Ovary (tissue), 9 donors: ENCODE results near the gene DENND1A. TPM values are rescaled to one million over a fixed set of nuclear protein-coding genes. Genes with fewer than 3 reads are reported as not detected.

Experiments
- DNase-seq, 5 donors: peaks; one replicate each; pipeline ENCODE4 v3.0.0-alpha.2; 2019 to 2020
- H3K27ac ChIP-seq, 2 donors: fragments of 200-600 bp; one replicate each; pipeline versions ENCODE4 v1.5.1 to v1.8.0; 2019 to 2022
- H3K27me3 ChIP-seq: fragments of 200-600 bp; one replicate; pipeline ENCODE4 v1.8.0; 2022
- H3K36me3 ChIP-seq: fragments of 200-600 bp; sonication (generic); one replicate; pipeline ENCODE4 v1.5.1; 2019
- H3K4me1 ChIP-seq: one replicate; pipeline ENCODE4 v1.8.1; 2013; ENCODE audit warnings: mild to moderate bottlenecking, moderate library complexity; ENCODE audit not compliant: insufficient read depth
- H3K4me3 ChIP-seq: fragments of 200-600 bp; sonication (generic); one replicate; pipeline ENCODE4 v1.5.1; 2017
- H3K9me3 ChIP-seq, 2 donors: fragments of 200-600 bp in 1 of 2; sonication (generic) in 1 of 2; one replicate each; pipeline versions ENCODE4 v1.5.1 to v1.8.1; 2013 to 2019; ENCODE audit warnings: mild to moderate bottlenecking in 1 of 2, moderate library complexity in 1 of 2
- CTCF ChIP-seq, 3 donors: fragments of 450-650 bp in 2 of 3; fragments of 200-600 bp in 1 of 3; IDR thresholded peaks; one replicate each; pipeline versions ENCODE4 v1.5.1 to v1.8.0; 2016 to 2022; ENCODE audit warnings: antibody characterized with exemption in 3 of 3, mild to moderate bottlenecking in 1 of 3
- EP300 ChIP-seq: sonication (generic); formaldehyde crosslinking; IDR thresholded peaks from one replicate; pipeline ENCODE4 v1.6.1; 2017; ENCODE audit warnings: antibody characterized with exemption
- POLR2A ChIP-seq: fragments of 450-650 bp; IDR thresholded peaks from one replicate; pipeline ENCODE4 v1.6.1; 2017; ENCODE audit warnings: antibody characterized with exemption, mild to moderate bottlenecking, moderate library complexity
- WGBS, 3 donors: extraction: QIAGEN DNeasy Blood & Tissue Kit in 1 of 3; methylation state at CpG; one replicate each; pipeline versions ENCODE4 v1.1.5 to v1.1.7; 2013 to 2017; 5-methylcytosine and 5-hydroxymethylcytosine counted together
- intact Hi-C, 4 donors: fragments of 100-400 bp; cut with DNase I; formaldehyde crosslinking; loops; one replicate each; pipeline versions ENCODE4 v1.11.0 to v1.15.1; 2022 to 2023
- polyA plus RNA-seq, 2 donors: library from polyadenylated mRNA; stranded (reverse); fragments of 200-250 nt in 1 of 2; fragments of 350-450 nt in 1 of 2; fragmentation: Illumina TruSeq in 1 of 2; extraction: RNeasy Lipid Tissue Mini Kit (QIAGEN cat#74804) in 1 of 2; gene quantifications; one replicate each; pipeline ENCODE4 v1.2.3, GENCODE V29; 2013 to 2014
- total RNA-seq, 7 donors: library from RNA; depleted of rRNA in 2 of 7; stranded (reverse); fragments of >200 nt in 2 of 7; fragmentation: NEBNext Ultra II Directional in 3 of 7; extraction: Animal tissue kit (Norgen Biotek cat#: 25700) in 3 of 7; gene quantifications; one replicate each; pipeline versions ENCODE4 v1.1.0 to v1.2.4, GENCODE V29; 2016 to 2023
- donor health status: DM: no; HTN: no; CAD: no; lungs with moderate emphysema.
- donor health status: DM: no; HTN: no; CAD: no.
- donor health status: Bipolar disorder and iron deficiency.
- donor health status: DM: yes; HTN: yes; CAD: no.
- donor health status: DM: no; HTN: no; CAD: no.
- donor health status: DM: yes; HTN: yes; CAD: no.

The DENND1A gene
- total and polyA plus RNA-seq, 9 donors, result 10.4 to 24.5 (median 17.1) TPM

- H3K27me3 ChIP-seq, result no peaks in the 10 kb centered on the region
- intact Hi-C loops, result no loop called here
- H3K4me1 ChIP-seq, result peaks cover 2% of the 10 kb centered on the region
- H3K9me3 ChIP-seq, result no peaks in the 10 kb centered on the region
- H3K36me3 ChIP-seq, result no peaks in the 10 kb centered on the region
- TF ChIP-seq POLR2A, result no peak
- no peak for TF ChIP-seq CTCF (IDR thresholded peaks at IDR 0.05)
- TF ChIP-seq EP300, result no peak
- no peak overlapping the region for H3K27ac ChIP-seq
- H3K4me3 ChIP-seq, result no peak overlapping the region
- DNase-seq, result no peak
Measured at GRCh38 chr9:123832176-123832575, 97.8 kb downstream of the DENND1A start.

- Histone ChIP-seq H3K36me3 (no peaks in the 10 kb centered on the region), H3K4me3 (no peak overlapping the region), H3K27ac (no peak overlapping the region), H3K27me3 (no peaks in the 10 kb centered on the region), H3K4me1 (no peaks in the 10 kb centered on the region), H3K9me3 (no peaks in the 10 kb centered on the region)
- no peak for TF ChIP-seq CTCF (IDR thresholded peaks at IDR 0.05)
- no peak for TF ChIP-seq POLR2A
- no peak for TF ChIP-seq EP300
- DNase-seq, result no peak
- intact Hi-C loops, result no loop called here
Measured at GRCh38 chr9:123828449-123828848, 101.5 kb downstream of the DENND1A start.

GRCh38 chr9:123825342-123826060 is 104.4 kb downstream of the DENND1A start:
- Histone ChIP-seq H3K36me3 (no peaks in the 10 kb centered on the region), H3K27ac (no peak overlapping the region), H3K27me3 (no peaks in the 10 kb centered on the region), H3K4me1 (no peaks in the 10 kb centered on the region), H3K4me3 (no peak overlapping the region), H3K9me3 (no peaks in the 10 kb centered on the region)
- intact Hi-C loops, result no loop called here
- no peak for TF ChIP-seq POLR2A
- TF ChIP-seq CTCF (IDR thresholded peaks at IDR 0.05), result no peak
- DNase-seq, result no peak
- WGBS, 3 donors, result 86 to 96% (median 93%) methylated on average over 5 of the region's 5 CpGs

GRCh38 chr9:123823194-123823947 is 106.6 kb downstream of the DENND1A start:
- Histone ChIP-seq H3K36me3 (no peaks in the 10 kb centered on the region), H3K4me1 (no peaks in the 10 kb centered on the region), H3K9me3 (no peaks in the 10 kb centered on the region), H3K27me3 (no peaks in the 10 kb centered on the region), H3K27ac (no peak overlapping the region), H3K4me3 (no peak overlapping the region)
- TF ChIP-seq POLR2A (no peak), CTCF (IDR thresholded peaks at IDR 0.05) (no peak), EP300 (no peak)
- intact Hi-C loops, result no loop called here
- DNase-seq, result no peak
- 91 to 94% (median 93%) methylated on average over 7 of the region's 7 CpGs for WGBS, 3 donors
